Muscle of leg (tissue), 11 donors: ENCODE results near the gene FBXO21. TPM values are rescaled to one million over a fixed set of nuclear protein-coding genes. Genes with fewer than 3 reads are reported as not detected.

ENCODE experiments used
- DNase-seq: peaks from one replicate; pipeline ENCODE4 v3.0.0; 2013
- H3K27ac ChIP-seq: one replicate; pipeline ENCODE4 v1.5.1; 2013; ENCODE audit warnings: mild to moderate bottlenecking, low read length, control low read depth
- H3K27me3 ChIP-seq: one replicate; pipeline ENCODE4 v1.6.1; 2013; ENCODE audit warnings: low read length; ENCODE audit not compliant: control insufficient read depth, insufficient read depth
- H3K36me3 ChIP-seq: one replicate; pipeline ENCODE4 v1.6.1; 2013; ENCODE audit warnings: low read length; ENCODE audit not compliant: control insufficient read depth, insufficient read depth
- H3K4me1 ChIP-seq: one replicate; pipeline ENCODE4 v1.6.1; 2013; ENCODE audit warnings: low read length; ENCODE audit not compliant: control insufficient read depth, insufficient read depth
- H3K4me3 ChIP-seq: one replicate; pipeline ENCODE4 v1.5.1; 2013; ENCODE audit warnings: low read length, control low read depth
- H3K9me3 ChIP-seq: replicated peaks from 2 replicates; pipeline ENCODE4 v1.6.1; 2013; ENCODE audit warnings: low read depth, low read length; ENCODE audit not compliant: control insufficient read depth
- WGBS: methylation state at CpG from one replicate; pipeline ENCODE4 v1.1.5; 2013; ENCODE audit warnings: missing lambda C conversion rate; ENCODE audit not compliant: insufficient coverage; 5-methylcytosine and 5-hydroxymethylcytosine counted together
- polyA plus RNA-seq, 8 donors: library from polyadenylated mRNA; unstranded; fragments of 120-200 nt; gene quantifications; one replicate each; pipeline versions ENCODE4 v1.2.1 to v1.2.3, GENCODE V29; 2013; ENCODE audit warnings: inconsistent platforms in 1 of 8, low replicate concordance in 1 of 8; ENCODE audit not compliant: insufficient read length in 8 of 8, insufficient read depth in 1 of 8
- total RNA-seq: library from RNA; stranded (reverse); fragments of 120-200 nt; gene quantifications from one replicate; pipeline ENCODE4 v1.2.4, GENCODE V29; 2013

FBXO21 gene
- total and polyA plus RNA-seq, 9 donors, result 20.2 to 29.6 (median 24.3) TPM

DNA sequence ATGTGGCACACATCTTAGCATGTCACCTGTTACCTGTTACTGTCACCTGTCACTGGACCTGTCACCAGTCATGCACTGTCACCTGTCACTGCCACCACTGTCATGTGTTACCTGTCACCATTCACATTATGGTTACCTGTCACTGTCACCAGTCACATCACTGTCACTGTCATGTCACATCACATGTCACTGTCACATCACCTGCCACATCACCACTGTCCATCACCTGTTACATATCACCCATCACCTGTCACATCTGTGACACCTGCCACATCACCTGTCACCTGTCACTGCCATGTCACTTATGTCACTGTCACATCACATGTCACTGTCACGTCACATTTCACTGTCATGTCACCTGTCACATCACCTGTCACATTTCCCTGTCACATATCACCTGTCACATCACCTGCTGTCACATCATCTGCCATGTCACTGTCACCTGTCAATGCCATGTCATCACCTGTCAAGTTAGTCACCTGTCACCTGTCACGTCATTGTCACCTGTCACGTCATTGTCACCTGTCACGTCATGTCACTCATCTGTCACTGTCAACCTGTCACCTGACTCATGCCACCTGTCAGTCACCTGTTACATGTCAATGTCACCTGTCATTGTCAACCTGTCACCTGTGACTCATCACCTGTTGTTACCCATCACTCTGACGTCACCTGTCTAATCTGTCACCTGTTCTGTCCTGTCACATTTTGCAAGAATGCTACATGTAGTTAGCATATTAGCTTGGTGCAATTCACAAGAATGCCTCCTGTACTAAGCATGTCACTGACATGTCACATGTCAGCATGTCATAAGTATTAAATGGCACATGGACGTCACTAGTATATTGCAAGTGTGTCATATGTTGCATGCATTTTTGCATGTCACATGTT lies 62.1 kb downstream of the FBXO21 start:
- Histone ChIP-seq H3K27ac (no peak overlapping the region), H3K4me3 (no peak overlapping the region), H3K36me3 (no peaks in the 10 kb centered on the region), H3K4me1 (no peaks in the 10 kb centered on the region), H3K27me3 (peaks cover 2% of the 10 kb centered on the region), H3K9me3 (no peaks in the 10 kb centered on the region)
- DNase-seq, result no peak
- 92% methylated on average over 5 of the region's 6 CpGs for WGBS

- 94% methylated on average over 4 of the region's 4 CpGs for WGBS
- peaks cover 2% of the 10 kb centered on the region for H3K27me3 ChIP-seq
- H3K36me3 ChIP-seq, result no peaks in the 10 kb centered on the region
- no peaks in the 10 kb centered on the region for H3K9me3 ChIP-seq
- no peak for DNase-seq
- H3K27ac ChIP-seq, result no peak overlapping the region
- H3K4me1 ChIP-seq, result no peaks in the 10 kb centered on the region
- H3K4me3 ChIP-seq, result no peak overlapping the region
These were observed 63.9 kb downstream of the FBXO21 start for GRCh38 chr12:117126335-117126734.

DNA sequence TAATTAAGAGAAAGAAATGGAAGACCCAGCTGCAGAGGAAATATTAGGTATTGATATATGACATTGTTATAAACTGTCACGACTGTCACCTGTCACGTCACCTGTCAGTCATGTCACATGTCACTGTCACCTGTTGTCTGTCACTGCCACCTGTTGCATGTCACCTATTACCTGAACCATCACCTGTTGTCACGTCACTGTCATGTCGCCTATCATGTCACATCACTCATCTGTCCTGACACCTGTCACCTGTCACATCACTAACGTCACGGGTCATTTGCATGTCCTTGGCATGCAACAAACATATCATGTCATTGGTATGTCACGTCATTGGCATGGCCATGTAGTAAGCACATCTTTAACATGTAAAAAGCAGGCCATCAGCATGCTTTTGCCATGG lies 64.5 kb downstream of the FBXO21 start:
- H3K4me3 ChIP-seq, result no peak overlapping the region
- H3K27me3 ChIP-seq, result peaks cover 2% of the 10 kb centered on the region
- no peaks in the 10 kb centered on the region for H3K4me1 ChIP-seq
- no peak overlapping the region for H3K27ac ChIP-seq
- no peaks in the 10 kb centered on the region for H3K36me3 ChIP-seq
- DNase-seq, result no peak
- no peaks in the 10 kb centered on the region for H3K9me3 ChIP-seq
- 90% methylated on average over 7 of the region's 7 CpGs for WGBS

DNA sequence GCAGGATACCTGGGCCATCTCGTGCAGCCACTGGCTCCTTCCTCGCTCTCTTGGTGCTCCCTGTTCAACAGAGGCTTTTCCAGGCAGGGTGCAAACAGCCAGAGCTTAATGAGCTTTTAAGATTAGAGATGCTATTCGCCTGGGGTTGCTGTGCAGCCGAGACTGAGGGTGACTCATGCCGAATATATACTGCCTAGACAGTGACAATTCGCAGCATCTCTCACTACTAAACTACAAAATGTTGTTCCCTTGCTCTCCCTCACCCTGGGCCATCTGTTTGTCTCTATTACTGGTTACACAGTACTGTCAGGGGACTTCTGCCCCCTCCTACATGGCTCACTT lies 65.0 kb downstream of the FBXO21 start:
- WGBS, result 40% methylated on average over 3 of the region's 6 CpGs
- no peaks in the 10 kb centered on the region for H3K4me1 ChIP-seq

DNA sequence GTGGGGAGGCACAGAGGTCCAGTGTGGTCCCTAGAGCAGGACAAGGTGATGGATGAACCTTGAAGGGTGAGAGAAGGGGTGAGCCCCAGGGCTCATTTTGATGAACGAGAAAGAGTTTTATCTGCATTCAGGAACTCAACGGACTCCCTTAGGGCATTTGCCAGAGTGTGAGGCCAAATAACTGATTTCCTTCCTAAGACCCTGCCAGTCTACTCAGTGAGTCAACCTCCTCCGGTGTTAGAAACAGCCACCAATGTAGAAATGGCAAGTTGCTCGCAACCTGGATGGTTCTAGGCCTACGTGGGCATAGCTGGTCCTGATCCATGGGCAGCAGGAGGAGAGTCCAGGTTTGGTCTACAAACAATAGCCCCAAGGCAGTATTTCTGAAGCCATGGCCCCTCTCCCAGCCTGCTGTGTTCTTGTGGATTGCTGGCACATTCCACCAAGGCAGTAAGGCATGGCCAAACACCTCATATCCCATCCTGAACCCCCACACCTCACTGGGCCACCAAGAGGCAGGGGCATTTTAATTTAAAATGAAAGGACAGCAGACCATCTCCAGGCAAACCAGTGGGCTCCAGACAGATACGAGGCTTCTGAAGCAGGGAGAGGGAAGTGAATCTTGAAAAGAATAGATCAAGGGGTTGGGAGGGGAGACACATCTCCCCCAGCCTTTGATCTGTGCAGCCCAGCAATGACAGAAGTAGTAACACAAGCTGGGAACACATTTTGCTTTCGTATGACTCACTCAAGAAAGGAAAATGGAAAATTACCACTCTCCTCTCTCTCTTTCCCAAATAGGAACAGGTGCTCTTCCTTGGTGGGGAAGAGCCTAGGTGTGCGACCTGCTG lies 65.6 kb downstream of the FBXO21 start:
- Histone ChIP-seq H3K4me3 (no peak overlapping the region), H3K36me3 (no peaks in the 10 kb centered on the region), H3K27ac (no peak overlapping the region), H3K9me3 (no peaks in the 10 kb centered on the region), H3K4me1 (peaks cover under 1% of the 10 kb centered on the region), H3K27me3 (peaks cover 2% of the 10 kb centered on the region)
- no peak for DNase-seq
- WGBS, result 80% methylated on average over 3 of the region's 8 CpGs

More for the DNA sequence above, 65.0 kb downstream of the FBXO21 start:
- DNase-seq, result no peak
- no peaks in the 10 kb centered on the region for H3K9me3 ChIP-seq
- no peak overlapping the region for H3K4me3 ChIP-seq
- H3K36me3 ChIP-seq, result no peaks in the 10 kb centered on the region
- no peak overlapping the region for H3K27ac ChIP-seq
- peaks cover 2% of the 10 kb centered on the region for H3K27me3 ChIP-seq

DNA sequence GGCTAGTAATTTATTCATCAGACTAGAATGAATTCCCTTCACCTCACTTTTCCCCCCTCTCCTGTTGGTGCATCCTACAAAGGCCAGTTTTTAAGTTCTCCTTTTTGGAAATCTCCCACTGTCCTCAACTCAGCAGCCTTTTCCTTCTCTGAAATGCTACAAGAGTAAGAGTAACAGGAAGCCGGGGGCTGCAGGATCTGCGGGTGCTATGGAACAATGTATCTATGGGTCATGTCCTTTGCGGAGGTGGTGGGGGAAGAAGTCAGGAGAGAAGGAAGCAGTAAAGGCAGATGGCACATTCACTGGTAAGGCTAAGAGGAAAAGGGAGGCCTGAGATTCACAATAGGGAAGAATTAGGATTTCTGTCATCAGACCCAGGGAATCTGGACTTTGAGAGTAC lies 68.8 kb downstream of the FBXO21 start:
- Histone ChIP-seq H3K36me3 (no peaks in the 10 kb centered on the region), H3K9me3 (no peaks in the 10 kb centered on the region), H3K4me3 (no peak overlapping the region), H3K27me3 (peaks cover 2% of the 10 kb centered on the region), H3K4me1 (peaks cover 10% of the 10 kb centered on the region), H3K27ac (peak overlapping the region; percentile 8)
- no peak for DNase-seq
- WGBS, result 46% methylated on average over 3 of the region's 3 CpGs

DNA sequence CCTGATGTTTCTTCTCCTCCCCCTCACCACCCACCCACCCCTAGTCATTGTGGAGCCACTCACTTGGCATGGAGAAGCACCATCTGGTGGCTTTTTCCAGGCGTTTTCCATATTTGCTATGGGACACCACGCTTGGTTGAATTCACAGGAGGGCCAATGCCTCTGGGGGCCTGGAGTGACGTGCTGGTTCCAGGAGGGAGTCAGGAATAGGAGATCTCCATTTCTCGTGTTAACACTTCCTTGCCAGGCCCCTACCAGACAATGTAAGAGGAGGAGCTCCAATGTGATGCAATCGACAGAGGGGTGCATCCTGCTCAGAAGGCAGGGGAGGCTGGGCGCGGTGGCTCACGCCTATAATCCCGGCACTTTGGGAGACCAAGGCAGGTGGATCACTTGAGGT lies 69.5 kb downstream of the FBXO21 start:
- Histone ChIP-seq H3K4me3 (no peak overlapping the region), H3K36me3 (no peaks in the 10 kb centered on the region), H3K27me3 (peaks cover 2% of the 10 kb centered on the region), H3K27ac (no peak overlapping the region), H3K9me3 (no peaks in the 10 kb centered on the region), H3K4me1 (peaks cover 10% of the 10 kb centered on the region)
- WGBS, result 61% methylated on average over 9 of the region's 9 CpGs
- no peak for DNase-seq

- H3K36me3 ChIP-seq, result no peaks in the 10 kb centered on the region
- no peaks in the 10 kb centered on the region for H3K9me3 ChIP-seq
- H3K27ac ChIP-seq, result no peak overlapping the region
- peak; percentile 43 for DNase-seq
- peaks cover 10% of the 10 kb centered on the region for H3K4me1 ChIP-seq
- no peaks in the 10 kb centered on the region for H3K27me3 ChIP-seq
- WGBS, result 78% methylated on average over 4 of the region's 6 CpGs
- H3K4me3 ChIP-seq, result no peak overlapping the region
These were observed 70.6 kb downstream of the FBXO21 start for GRCh38 chr12:117119592-117120198.

GRCh38 chr12:117118838-117119591 lies 71.3 kb downstream of the FBXO21 start:
- WGBS, result 47% methylated on average over 12 of the region's 18 CpGs
- H3K27ac ChIP-seq, result no peak overlapping the region
- peaks cover 10% of the 10 kb centered on the region for H3K4me1 ChIP-seq
- no peaks in the 10 kb centered on the region for H3K9me3 ChIP-seq
- no peaks in the 10 kb centered on the region for H3K27me3 ChIP-seq
- no peaks in the 10 kb centered on the region for H3K36me3 ChIP-seq
- DNase-seq, result peak; percentile 58
- H3K4me3 ChIP-seq, result no peak overlapping the region
